ENCODE results near the gene IFNA5.

GRCh38 chr9:21268347-21268657 is 36.8 kb downstream of the IFNA5 start:
- TF ChIP-seq CTCF (IDR thresholded peaks at IDR 0.05) (no peak), POLR2A (IDR thresholded peaks at IDR 0.05; ENCODE audit: low read depth) (no peak), POLR2AphosphoS5 (IDR thresholded peaks at IDR 0.05) (no peak), EP300 (IDR thresholded peaks at IDR 0.05) (no peak)
